Measurements from ENCODE around the gene PCSK5. TPM values are rescaled to one million over a fixed set of nuclear protein-coding genes. Genes with fewer than 3 reads are reported as not detected.
"Not testable (repeated sequence)": the region's sequence is repeated elsewhere in the genome, so short reads cannot be mapped to it uniquely, and the experiment has no call there.

The PCSK5 gene
- total and polyA plus RNA-seq, 5 donors: 2.6 to 7.6 (median 5.6) TPM

- WGBS: 54% methylated on average over 8 of the region's 8 CpGs
- DNase-seq (peak; percentile 66 to 88 (median 87)), ATAC-seq (peak; percentile 77 to 80)
- H3K9me3 ChIP-seq (ENCODE audit: control insufficient read depth, low read length): no peaks in the 10 kb centered on the region
- H3K4me3 ChIP-seq (ENCODE audit: low read length): no peak overlapping the region
- peak overlapping the region; percentile 17 for H3K27ac ChIP-seq (ENCODE audit: low read length)
- peaks cover 7% of the 10 kb centered on the region for H3K4me1 ChIP-seq (ENCODE audit: control insufficient read depth, insufficient read depth, low read length)
- intact Hi-C loops (cut with DNase I): loop anchor here in 1 of 4 donors (5.0 kb wide), 1 partner anchor 50 kb away; no protein-coding TSS in a partner anchor
- H3K27me3 ChIP-seq (ENCODE audit: control insufficient read depth, insufficient read depth): no peaks in the 10 kb centered on the region
Measured at GRCh38 chr9:75962013-75962661, 71.7 kb downstream of the PCSK5 start.

DNA sequence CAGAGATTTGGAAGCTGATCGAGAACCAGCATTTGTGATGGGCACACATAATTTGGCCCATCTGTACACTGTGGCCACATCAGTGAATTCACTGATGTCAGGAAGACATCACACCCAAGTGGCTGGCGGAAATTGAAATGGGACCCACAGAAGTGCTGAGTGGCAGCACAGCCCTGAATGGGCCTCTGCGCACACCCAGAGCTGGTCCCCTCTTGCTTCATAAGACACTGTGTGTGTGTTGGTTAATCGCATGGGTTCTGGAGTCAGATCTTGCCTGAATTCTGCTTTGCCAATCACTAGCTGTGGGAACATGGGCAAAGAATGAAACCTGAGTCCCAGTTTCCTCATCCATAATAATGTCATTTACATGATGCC is 72.2 kb downstream of the PCSK5 start:
- peak; percentile 40 to 41 for ATAC-seq
- H3K4me1 ChIP-seq (ENCODE audit: control insufficient read depth, insufficient read depth, low read length): peaks cover 7% of the 10 kb centered on the region
- WGBS: 74% methylated on average over 4 of the region's 4 CpGs
- H3K27ac ChIP-seq (ENCODE audit: low read length): peak overlapping the region; percentile 17
- intact Hi-C loops (cut with DNase I): loop anchor here in 1 of 4 donors (5.0 kb wide), 1 partner anchor 50 kb away; no protein-coding TSS in a partner anchor
- no peak overlapping the region for H3K4me3 ChIP-seq (ENCODE audit: low read length)
- no peak for DNase-seq
- no peaks in the 10 kb centered on the region for H3K9me3 ChIP-seq (ENCODE audit: control insufficient read depth, low read length)
- no peaks in the 10 kb centered on the region for H3K27me3 ChIP-seq (ENCODE audit: control insufficient read depth, insufficient read depth)

- not testable (repeated sequence) for H3K27me3 ChIP-seq (ENCODE audit: control insufficient read depth, insufficient read depth); DNase-seq; H3K27ac ChIP-seq (ENCODE audit: low read length); H3K4me1 ChIP-seq (ENCODE audit: control insufficient read depth, insufficient read depth, low read length); H3K9me3 ChIP-seq (ENCODE audit: control insufficient read depth, low read length); H3K4me3 ChIP-seq (ENCODE audit: low read length); ATAC-seq
- WGBS: 96% methylated on average over 9 of the region's 9 CpGs
- intact Hi-C loops (cut with DNase I): loop anchor here in 1 of 4 donors (5.0 kb wide), 1 partner anchor 51 kb away; no protein-coding TSS in a partner anchor
Measured at GRCh38 chr9:75963321-75963720, 72.8 kb downstream of the PCSK5 start.

GRCh38 chr9:75964427-75964826 is 74.0 kb downstream of the PCSK5 start:
- DNase-seq (no peak), ATAC-seq (no peak)
- no peak overlapping the region for H3K4me3 ChIP-seq (ENCODE audit: low read length)
- no peaks in the 10 kb centered on the region for H3K27me3 ChIP-seq (ENCODE audit: control insufficient read depth, insufficient read depth)
- WGBS: 97% methylated on average over 4 of the region's 4 CpGs
- no peaks in the 10 kb centered on the region for H3K9me3 ChIP-seq (ENCODE audit: control insufficient read depth, low read length)
- H3K27ac ChIP-seq (ENCODE audit: low read length): no peak overlapping the region
- intact Hi-C loops (cut with DNase I): loop anchor here in 1 of 4 donors (5.0 kb wide), 1 partner anchor 52 kb away; no protein-coding TSS in a partner anchor
- peaks cover 6% of the 10 kb centered on the region for H3K4me1 ChIP-seq (ENCODE audit: control insufficient read depth, insufficient read depth, low read length)

GRCh38 chr9:75965231-75965630 is 74.8 kb downstream of the PCSK5 start:
- 93% methylated on average over 4 of the region's 4 CpGs for WGBS
- intact Hi-C loops (cut with DNase I): no loop called here
- peaks cover 6% of the 10 kb centered on the region for H3K4me1 ChIP-seq (ENCODE audit: control insufficient read depth, insufficient read depth, low read length)
- H3K27ac ChIP-seq (ENCODE audit: low read length): no peak overlapping the region
- H3K4me3 ChIP-seq (ENCODE audit: low read length): no peak overlapping the region
- H3K9me3 ChIP-seq (ENCODE audit: control insufficient read depth, low read length): no peaks in the 10 kb centered on the region
- DNase-seq (no peak), ATAC-seq (no peak)
- no peaks in the 10 kb centered on the region for H3K27me3 ChIP-seq (ENCODE audit: control insufficient read depth, insufficient read depth)

DNA sequence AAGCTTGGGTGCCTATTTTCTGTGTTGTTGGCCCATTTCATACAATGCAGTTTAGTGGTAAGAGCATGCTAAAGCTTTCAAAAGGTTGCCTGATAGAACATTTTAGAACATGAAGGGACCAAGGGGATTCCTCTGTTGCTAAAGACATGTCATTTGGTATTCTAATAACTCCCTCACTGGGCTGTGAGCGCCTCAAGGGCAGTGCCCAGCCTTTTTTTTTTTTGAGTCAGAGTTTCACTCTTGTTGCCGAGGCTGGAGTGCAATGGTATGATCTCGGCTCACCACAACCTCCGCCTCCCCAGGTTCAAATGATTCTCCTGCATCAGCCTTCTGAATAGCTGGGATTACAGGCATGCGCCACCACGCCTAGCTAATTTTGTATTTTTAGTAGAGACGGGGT is 77.1 kb downstream of the PCSK5 start:
- 96% methylated on average over 7 of the region's 7 CpGs for WGBS
- H3K9me3 ChIP-seq (ENCODE audit: control insufficient read depth, low read length): no peaks in the 10 kb centered on the region
- no peaks in the 10 kb centered on the region for H3K27me3 ChIP-seq (ENCODE audit: control insufficient read depth, insufficient read depth)
- H3K4me3 ChIP-seq (ENCODE audit: low read length): no peak overlapping the region
- intact Hi-C loops (cut with DNase I): no loop called here
- ATAC-seq (no peak), DNase-seq (no peak)
- no peak overlapping the region for H3K27ac ChIP-seq (ENCODE audit: low read length)
- H3K4me1 ChIP-seq (ENCODE audit: control insufficient read depth, insufficient read depth, low read length): peaks cover 2% of the 10 kb centered on the region

- Histone ChIP-seq H3K9me3 (ENCODE audit: control insufficient read depth, low read length) (no peaks in the 10 kb centered on the region), H3K4me1 (ENCODE audit: control insufficient read depth, insufficient read depth, low read length) (no peaks in the 10 kb centered on the region), H3K4me3 (ENCODE audit: low read length) (no peak overlapping the region), H3K27me3 (ENCODE audit: control insufficient read depth, insufficient read depth) (no peaks in the 10 kb centered on the region), H3K27ac (ENCODE audit: low read length) (no peak overlapping the region)
- intact Hi-C loops (cut with DNase I): no loop called here
- WGBS: 72% methylated on average over 16 of the region's 16 CpGs
- DNase-seq (peak in 2 of 3 donors; percentile 24 to 39), ATAC-seq (peak in 1 of 2 donors; percentile 68)
Measured at GRCh38 chr9:75974016-75974766, 83.7 kb downstream of the PCSK5 start.

DNA sequence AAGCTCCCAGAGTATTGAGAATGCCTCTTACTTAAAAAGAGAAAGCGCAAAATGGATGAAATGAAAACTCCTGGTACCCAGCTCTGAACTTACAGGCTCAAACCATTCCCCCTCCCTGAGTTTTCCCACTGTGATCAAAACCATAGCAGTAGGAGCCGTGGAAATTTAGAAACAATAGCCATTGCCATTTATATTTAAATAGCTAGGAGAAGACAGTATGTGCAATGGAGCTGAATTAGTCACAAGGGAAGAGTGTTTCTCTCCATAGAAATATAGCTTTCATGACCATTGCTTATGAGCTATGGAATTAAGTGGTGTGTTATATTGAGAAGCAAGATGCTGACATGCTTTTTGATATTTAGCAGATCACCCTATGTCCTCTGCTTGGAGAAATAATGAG is 84.6 kb downstream of the PCSK5 start:
- WGBS: 82% methylated on average over 2 of the region's 2 CpGs
- no peak overlapping the region for H3K4me3 ChIP-seq (ENCODE audit: low read length)
- no peaks in the 10 kb centered on the region for H3K4me1 ChIP-seq (ENCODE audit: control insufficient read depth, insufficient read depth, low read length)
- no peaks in the 10 kb centered on the region for H3K27me3 ChIP-seq (ENCODE audit: control insufficient read depth, insufficient read depth)
- DNase-seq: no peak
- H3K27ac ChIP-seq (ENCODE audit: low read length): no peak overlapping the region
- intact Hi-C loops (cut with DNase I): no loop called here
- H3K9me3 ChIP-seq (ENCODE audit: control insufficient read depth, low read length): no peaks in the 10 kb centered on the region
- ATAC-seq: peak in 1 of 2 donors; percentile 47

DNA sequence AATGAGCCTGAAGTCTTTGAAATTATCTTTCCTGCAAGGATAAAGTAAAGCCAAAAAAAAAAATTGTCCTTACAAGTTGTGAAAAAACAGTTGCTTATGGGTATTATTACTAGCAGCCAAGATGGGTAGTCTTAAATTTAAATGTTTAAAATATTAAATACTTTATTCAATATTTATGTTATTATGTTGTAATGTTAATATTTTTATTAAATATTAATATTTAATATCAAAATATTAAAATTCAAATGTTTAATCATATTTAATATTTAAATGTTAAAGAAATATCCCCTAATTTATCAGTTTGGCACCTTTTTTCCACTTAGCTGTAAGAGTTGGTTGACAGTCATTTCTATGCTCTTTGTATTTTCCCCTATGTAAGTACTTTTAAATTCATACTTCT is 86.1 kb downstream of the PCSK5 start:
- DNase-seq: no peak

DNA sequence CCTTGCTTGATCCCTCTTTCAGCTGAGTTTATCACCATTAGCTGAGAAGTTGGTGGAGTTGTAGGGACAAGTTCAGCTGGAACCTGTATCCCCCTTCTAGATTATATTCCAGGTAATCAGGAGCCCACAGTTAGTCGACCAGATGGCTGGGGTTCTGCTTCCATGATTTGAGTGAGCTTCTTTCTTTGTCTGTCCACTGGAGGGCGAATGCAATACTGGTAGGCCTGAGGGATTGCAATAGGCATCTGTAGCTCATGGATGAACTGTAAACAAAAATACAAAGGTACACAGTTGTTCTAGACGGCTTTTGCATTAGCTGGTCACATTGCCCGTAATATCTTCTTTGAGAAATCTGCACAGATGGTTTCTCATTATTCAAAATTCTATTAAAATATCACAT is 88.9 kb downstream of the PCSK5 start:
- H3K27me3 ChIP-seq (ENCODE audit: control insufficient read depth, insufficient read depth): no peaks in the 10 kb centered on the region
- WGBS: 62% methylated on average over 4 of the region's 4 CpGs
- H3K27ac ChIP-seq (ENCODE audit: low read length): no peak overlapping the region
- no peak overlapping the region for H3K4me3 ChIP-seq (ENCODE audit: low read length)
- intact Hi-C loops (cut with DNase I): no loop called here
- no peaks in the 10 kb centered on the region for H3K9me3 ChIP-seq (ENCODE audit: control insufficient read depth, low read length)
- DNase-seq (no peak), ATAC-seq (no peak)
- no peaks in the 10 kb centered on the region for H3K4me1 ChIP-seq (ENCODE audit: control insufficient read depth, insufficient read depth, low read length)

More for the DNA sequence above, 86.1 kb downstream of the PCSK5 start:
- no peaks in the 10 kb centered on the region for H3K27me3 ChIP-seq (ENCODE audit: control insufficient read depth, insufficient read depth)
- H3K27ac ChIP-seq (ENCODE audit: low read length): no peak overlapping the region
- no peak for ATAC-seq
- H3K9me3 ChIP-seq (ENCODE audit: control insufficient read depth, low read length): no peaks in the 10 kb centered on the region
- no peak overlapping the region for H3K4me3 ChIP-seq (ENCODE audit: low read length)
- intact Hi-C loops (cut with DNase I): no loop called here
- H3K4me1 ChIP-seq (ENCODE audit: control insufficient read depth, insufficient read depth, low read length): no peaks in the 10 kb centered on the region

- DNase-seq (no peak), ATAC-seq (no peak)
- Histone ChIP-seq H3K9me3 (ENCODE audit: control insufficient read depth, low read length) (no peaks in the 10 kb centered on the region), H3K27me3 (ENCODE audit: control insufficient read depth, insufficient read depth) (no peaks in the 10 kb centered on the region), H3K27ac (ENCODE audit: low read length) (no peak overlapping the region), H3K4me1 (ENCODE audit: control insufficient read depth, insufficient read depth, low read length) (no peaks in the 10 kb centered on the region), H3K4me3 (ENCODE audit: low read length) (no peak overlapping the region)
- WGBS: 90% methylated on average over 4 of the region's 4 CpGs
- intact Hi-C loops (cut with DNase I): no loop called here
Measured at GRCh38 chr9:75983319-75984045, 93.0 kb downstream of the PCSK5 start.

All from right cardiac atrium (tissue), 5 donors.